Neural cell (in vitro differentiated cells): ENCODE measurements around the gene SLC38A9. TPM values are rescaled to one million over a fixed set of nuclear protein-coding genes. Genes with fewer than 3 reads are reported as not detected.

Experiments used
- H2AFZ ChIP-seq: fragments of 200-600, 300-800 bp; sonication (generic), shearing (Covaris generic); 2 replicates; pipeline ENCODE4 v1.6.0; 2014; ENCODE audit warnings: low read depth, mild to moderate bottlenecking, antibody characterized with exemption, low read length, moderate library complexity
- H3F3A ChIP-seq: fragments of 200-600 bp; shearing (Covaris generic); 2 replicates; pipeline ENCODE4 v1.6.1; 2016; ENCODE audit warnings: mild to moderate bottlenecking, moderate library complexity, mixed read lengths, antibody characterized with exemption, low read length; ENCODE audit not compliant: insufficient read depth, poor library complexity, severe bottlenecking
- H3K27ac ChIP-seq: fragments of 200-600, 300-800 bp; sonication (generic), shearing (Covaris generic); 2 replicates; pipeline ENCODE4 v1.5.1; 2014; ENCODE audit warnings: mild to moderate bottlenecking, low read length, moderate library complexity
- H3K27me3 ChIP-seq: fragments of 300-800, 200-600 bp; sonication (generic), shearing (Covaris generic); 2 replicates; pipeline ENCODE4 v1.6.0; 2014; ENCODE audit warnings: mild to moderate bottlenecking, low read depth, low read length, moderate library complexity; ENCODE audit not compliant: insufficient read depth
- H3K36me3 ChIP-seq: fragments of 300-800, 200-600 bp; sonication (generic), shearing (Covaris generic); 2 replicates; pipeline ENCODE4 v1.5.1; 2014; ENCODE audit warnings: mild to moderate bottlenecking, antibody characterized with exemption, low read length, moderate library complexity; ENCODE audit not compliant: insufficient read depth
- H3K4me2 ChIP-seq: fragments of 300-800, 200-600 bp; sonication (generic), shearing (Covaris generic); 2 replicates; pipeline ENCODE4 v1.6.0; 2014; ENCODE audit warnings: mild to moderate bottlenecking, low read length
- H3K4me3 ChIP-seq: fragments of 300-800, 200-600 bp; sonication (generic), shearing (Covaris generic); 2 replicates; pipeline ENCODE4 v1.5.1; 2014; ENCODE audit warnings: mild to moderate bottlenecking, low read length, moderate library complexity
- H3K79me2 ChIP-seq: fragments of 200-600 bp; shearing (Covaris generic); replicated peaks from 2 replicates; pipeline ENCODE4 v1.6.0; 2014; ENCODE audit warnings: mild to moderate bottlenecking, low read length, moderate library complexity; ENCODE audit not compliant: insufficient read depth
- H3K9ac ChIP-seq: fragments of 300-800, 200-600 bp; sonication (generic), shearing (Covaris generic); 2 replicates; pipeline ENCODE4 v1.6.1; 2016; ENCODE audit warnings: mild to moderate bottlenecking, low read length, mixed read lengths
- H3K9me2 ChIP-seq: fragments of 200-600 bp; shearing (Covaris generic); 2 replicates; pipeline ENCODE4 v1.6.1; 2016; ENCODE audit warnings: mild to moderate bottlenecking, low read length, mixed read lengths; ENCODE audit not compliant: insufficient read depth
- H3K9me3 ChIP-seq: fragments of 200-600, 300-800 bp; sonication (generic), shearing (Covaris generic); 2 replicates; pipeline ENCODE4 v1.6.1; 2016; ENCODE audit warnings: mild to moderate bottlenecking, mixed run types, low read length, moderate library complexity, mixed read lengths
- H4K20me1 ChIP-seq: fragments of 200-600 bp; shearing (Covaris generic); 2 replicates; pipeline ENCODE4 v1.6.1; 2016; ENCODE audit warnings: mild to moderate bottlenecking, mixed run types; ENCODE audit not compliant: insufficient read depth
- CTCF ChIP-seq: fragments of 450-650 bp; IDR thresholded peaks from 2 replicates; pipeline ENCODE4 v1.5.1; 2014; ENCODE audit warnings: antibody characterized with exemption, mild to moderate bottlenecking, moderate library complexity; ENCODE audit not compliant: poor library complexity, severe bottlenecking
- EP300 ChIP-seq: fragments of 450-650 bp; conservative IDR thresholded peaks from 2 replicates; pipeline ENCODE4 v1.6.1; 2014; ENCODE audit warnings: antibody characterized with exemption, mild to moderate bottlenecking, moderate library complexity; ENCODE audit not compliant: poor library complexity, severe bottlenecking
- EZH2 ChIP-seq: fragments of 200-600, 300-800 bp; shearing (Covaris generic), sonication (generic); IDR thresholded peaks from 2 replicates; pipeline ENCODE4 v1.6.1; 2014; ENCODE audit warnings: antibody characterized with exemption, low read length, borderline replicate concordance, mild to moderate bottlenecking; ENCODE audit not compliant: insufficient read depth, poor library complexity, severe bottlenecking
- MXI1 ChIP-seq: fragments of 450-650 bp; conservative IDR thresholded peaks from 2 replicates; pipeline ENCODE4 v1.6.1; 2014; ENCODE audit warnings: antibody characterized with exemption, mild to moderate bottlenecking; ENCODE audit not compliant: poor library complexity, severe bottlenecking
- POLR2AphosphoS5 ChIP-seq: IDR thresholded peaks from 2 replicates; pipeline ENCODE4 v1.6.1; 2012
- RAD21 ChIP-seq: fragments of 450-650 bp; conservative IDR thresholded peaks from 2 replicates; pipeline ENCODE4 v1.6.1; 2014; ENCODE audit warnings: antibody characterized with exemption, mild to moderate bottlenecking, moderate library complexity
- REST ChIP-seq: IDR thresholded peaks from 2 replicates; pipeline ENCODE4 v1.6.1; 2012; ENCODE audit warnings: borderline replicate concordance
- SMC3 ChIP-seq: fragments of 450-650 bp; conservative IDR thresholded peaks from 2 replicates; pipeline ENCODE4 v1.6.1; 2014; ENCODE audit warnings: antibody characterized with exemption, mild to moderate bottlenecking, moderate library complexity; ENCODE audit not compliant: poor library complexity
- TAF1 ChIP-seq: IDR thresholded peaks from 2 replicates; pipeline ENCODE4 v1.6.1; 2012; ENCODE audit warnings: low read depth
- polyA plus RNA-seq: library from polyadenylated mRNA; depleted of rRNA; stranded (reverse); fragments of >200 nt; gene quantifications from 2 replicates; pipeline ENCODE4 v1.2.3, GENCODE V29; 2014

The SLC38A9 gene
- polyA plus RNA-seq, 1 donor from 2014 or later, result 44.5 TPM

- no peaks in the 10 kb centered on the region for H3K79me2 ChIP-seq
- H3K36me3 ChIP-seq, result no peaks in the 10 kb centered on the region
- TF ChIP-seq RAD21 (no peak), SMC3 (no peak), CTCF (no peak), EP300 (no peak), TAF1 (no peak), EZH2 (no peak), MXI1 (no peak), POLR2AphosphoS5 (no peak)
- H3K4me3 ChIP-seq, result no peak overlapping the region
- no peak overlapping the region for H3K4me2 ChIP-seq
- H3K9me3 ChIP-seq, result no peaks in the 10 kb centered on the region
- H4K20me1 ChIP-seq, result no peaks in the 10 kb centered on the region
- no peak overlapping the region for H3K9ac ChIP-seq
- no peaks in the 10 kb centered on the region for H3K9me2 ChIP-seq
- no peak overlapping the region for H2AFZ ChIP-seq
- no peak overlapping the region for H3K27ac ChIP-seq
- no peaks in the 10 kb centered on the region for H3K27me3 ChIP-seq
- H3F3A ChIP-seq, result no peaks in the 10 kb centered on the region
Measured at GRCh38 chr5:55601628-55602027, 110.5 kb downstream of the SLC38A9 start.

- no peak overlapping the region for H3K4me2 ChIP-seq
- H3F3A ChIP-seq, result no peaks in the 10 kb centered on the region
- H3K9me3 ChIP-seq, result no peaks in the 10 kb centered on the region
- no peaks in the 10 kb centered on the region for H3K79me2 ChIP-seq
- H3K9me2 ChIP-seq, result no peaks in the 10 kb centered on the region
- H3K27ac ChIP-seq, result no peak overlapping the region
- H3K27me3 ChIP-seq, result no peaks in the 10 kb centered on the region
- no peak overlapping the region for H3K9ac ChIP-seq
- H2AFZ ChIP-seq, result no peak overlapping the region
- no peak overlapping the region for H3K4me3 ChIP-seq
- H3K36me3 ChIP-seq, result no peaks in the 10 kb centered on the region
- no peaks in the 10 kb centered on the region for H4K20me1 ChIP-seq
- TF ChIP-seq RAD21 (no peak), CTCF (no peak), MXI1 (no peak), TAF1 (no peak), POLR2AphosphoS5 (no peak), EP300 (no peak), SMC3 (no peak), EZH2 (no peak), REST (no peak)
Measured at GRCh38 chr5:55601204-55601618, 110.9 kb downstream of the SLC38A9 start.
